SK-N-SH (cell line): Measurements from ENCODE around the gene STK40. TPM values are rescaled to one million over a fixed set of nuclear protein-coding genes. Genes with fewer than 3 reads are reported as not detected.
A peak's percentile ranks its signal among the peaks of the same experiment; 100 is the strongest.

Source experiments
- CTCF ChIA-PET: fragments of 300-600, 350-600 bp; formaldehyde crosslinking; extraction: SDS; loops from one replicate; lab custom pipeline; 2021; lab: Yijun Ruan, JAX
- POLR2A ChIA-PET: fragments of 350-600 bp; sonication (Branson Sonifier 250); formaldehyde crosslinking; extraction: SDS; loops from one replicate; lab custom pipeline; 2020; ENCODE audit warnings: antibody characterized with exemption, inconsistent platforms; lab: Yijun Ruan, JAX
- DNase-seq: peaks from one replicate; pipeline ENCODE4 v3.0.0; 2012
- H2AFZ ChIP-seq: fragments of 200-600 bp; sonication (generic); 2 replicates; pipeline ENCODE4 v1.8.1; 2016; ENCODE audit warnings: antibody characterized with exemption, mild to moderate bottlenecking, low read depth
- H3F3A ChIP-seq: fragments of 200-600 bp; sonication (generic); replicated peaks from 2 replicates; pipeline ENCODE3; 2016; ENCODE audit warnings: antibody characterized with exemption, mild to moderate bottlenecking; ENCODE audit not compliant: insufficient read depth
- H3K27ac ChIP-seq, 2 experiments: fragments of 200-500 bp in 1 of 2; fragments of 200-600 bp in 1 of 2; sonication (Bioruptor generic) in 1 of 2; sonication (generic), shearing (Covaris generic) in 1 of 2; 2 replicates each; pipeline versions ENCODE4 v1.5.1 to v1.6.1; 2014 to 2016; ENCODE audit warnings: low read depth in 2 of 2, inconsistent platforms in 1 of 2, low read length in 1 of 2, mild to moderate bottlenecking in 1 of 2, mixed read lengths in 1 of 2
- H3K27me3 ChIP-seq: fragments of 200-600 bp; sonication (generic), shearing (Covaris generic); 2 replicates; pipeline ENCODE4 v1.6.1; 2016; ENCODE audit warnings: mixed run types; ENCODE audit not compliant: insufficient read depth
- H3K36me3 ChIP-seq, 2 experiments: fragments of 200-500 bp in 1 of 2; fragments of 200-600 bp in 1 of 2; sonication (Bioruptor generic) in 1 of 2; sonication (generic) in 1 of 2; replicated peaks in 1 of 2; 2 replicates each; pipeline versions ENCODE3 to v1.5.1; 2014 to 2016; ENCODE audit warnings: low read length in 1 of 2, mild to moderate bottlenecking in 1 of 2; ENCODE audit not compliant: insufficient read depth in 2 of 2, control insufficient read depth in 1 of 2
- H3K4me1 ChIP-seq, 2 experiments: fragments of 200-500 bp in 1 of 2; fragments of 200-600 bp in 1 of 2; sonication (Bioruptor generic) in 1 of 2; sonication (generic), shearing (Covaris generic) in 1 of 2; 2 replicates each; pipeline versions ENCODE4 v1.5.1 to v1.6.1; 2014 to 2016; ENCODE audit warnings: low read depth in 1 of 2, low read length in 1 of 2, mixed run types in 1 of 2; ENCODE audit not compliant: insufficient read depth in 2 of 2, control insufficient read depth in 1 of 2
- H3K4me2 ChIP-seq: fragments of 200-600 bp; sonication (generic), shearing (Covaris generic); 2 replicates; pipeline ENCODE4 v1.6.1; 2017; ENCODE audit warnings: mixed run types
- H3K4me3 ChIP-seq, 2 experiments: fragments of 200-500 bp in 1 of 2; fragments of 200-600 bp in 1 of 2; sonication (Bioruptor generic) in 1 of 2; sonication (generic), shearing (Covaris generic) in 1 of 2; 2 replicates each; pipeline versions ENCODE4 v1.5.1 to v1.8.1; 2014 to 2016; ENCODE audit warnings: low read depth in 2 of 2, inconsistent platforms in 1 of 2, low read length in 1 of 2, mild to moderate bottlenecking in 1 of 2, mixed read lengths in 1 of 2, moderate library complexity in 1 of 2
- H3K79me2 ChIP-seq: fragments of 200-600 bp; sonication (generic); 2 replicates; pipeline ENCODE4 v1.8.1; 2017; ENCODE audit warnings: mild to moderate bottlenecking; ENCODE audit not compliant: insufficient read depth
- H3K9ac ChIP-seq: fragments of 200-600 bp; sonication (generic); 2 replicates; pipeline ENCODE4 v1.6.1; 2017; ENCODE audit warnings: mixed run types
- H3K9me2 ChIP-seq: fragments of 200-600 bp; sonication (generic); 2 replicates; pipeline ENCODE4 v1.6.1; 2017; ENCODE audit warnings: mixed run types
- H3K9me3 ChIP-seq: fragments of 200-600 bp; sonication (generic); 2 replicates; pipeline ENCODE4 v1.6.1; 2017; ENCODE audit warnings: mixed run types, mild to moderate bottlenecking, moderate library complexity
- H4K20me1 ChIP-seq: fragments of 200-600 bp; sonication (generic); 2 replicates; pipeline ENCODE4 v1.6.1; 2017; ENCODE audit warnings: mild to moderate bottlenecking, mixed run types; ENCODE audit not compliant: insufficient read depth
- CHD2 ChIP-seq: fragments of 150-350 bp; IDR thresholded peaks from 2 replicates; pipeline ENCODE4 v1.6.1; 2018; ENCODE audit warnings: low read length; ENCODE audit not compliant: partially characterized antibody
- EP300 ChIP-seq, 2 experiments: IDR thresholded peaks; 2 replicates each; pipeline versions ENCODE4 v1.4.0 to v1.6.1; 2012; ENCODE audit warnings: borderline replicate concordance in 1 of 2, low read depth in 1 of 2, low read length in 1 of 2
- FOXM1 ChIP-seq: IDR thresholded peaks from 2 replicates; pipeline ENCODE4 v1.4.0; 2012; ENCODE audit warnings: low read depth, mild to moderate bottlenecking
- GATA2 ChIP-seq: sonication (generic); formaldehyde crosslinking; IDR thresholded peaks from 2 replicates; pipeline ENCODE4 v1.5.0; 2020; ENCODE audit warnings: mild to moderate bottlenecking, missing genetic modification reagents
- MAX ChIP-seq: IDR thresholded peaks from 2 replicates; pipeline ENCODE4 v1.4.0; 2012; ENCODE audit warnings: low read depth
- MEF2A ChIP-seq: IDR thresholded peaks from 2 replicates; pipeline ENCODE4 v1.4.0; 2012; ENCODE audit warnings: low read depth, borderline replicate concordance
- MXI1 ChIP-seq: IDR thresholded peaks from 2 replicates; pipeline ENCODE4 v1.6.1; 2012; ENCODE audit warnings: mild to moderate bottlenecking, low read depth, low read length, improper control_type of control experiment
- NFIC ChIP-seq: IDR thresholded peaks from 2 replicates; pipeline ENCODE4 v1.4.0; 2012; ENCODE audit warnings: borderline replicate concordance
- POLR2AphosphoS5 ChIP-seq: IDR thresholded peaks from 2 replicates; pipeline ENCODE4 v1.6.1; 2012; ENCODE audit warnings: low read depth, low read length
- RAD21 ChIP-seq: IDR thresholded peaks from 2 replicates; pipeline ENCODE4 v1.6.1; 2012; ENCODE audit warnings: mild to moderate bottlenecking, low read length
- RXRA ChIP-seq: IDR thresholded peaks from 2 replicates; pipeline ENCODE4 v1.4.0; 2012; ENCODE audit warnings: low read depth, mild to moderate bottlenecking, borderline replicate concordance
- SIN3A ChIP-seq: IDR thresholded peaks from 2 replicates; pipeline ENCODE4 v1.6.1; 2012; ENCODE audit warnings: low read depth, mild to moderate bottlenecking, low read length, moderate library complexity, borderline replicate concordance
- TCF12 ChIP-seq: IDR thresholded peaks from 2 replicates; pipeline ENCODE4 v1.4.0; 2012
- TEAD4 ChIP-seq: IDR thresholded peaks from 2 replicates; pipeline ENCODE4 v1.4.0; 2012; ENCODE audit warnings: mild to moderate bottlenecking, borderline replicate concordance; ENCODE audit not compliant: insufficient read depth
- USF1 ChIP-seq: IDR thresholded peaks from 2 replicates; pipeline ENCODE4 v1.4.0; 2012; ENCODE audit warnings: low read depth, borderline replicate concordance
- USF2 ChIP-seq: fragments of 150-350 bp; IDR thresholded peaks from 2 replicates; pipeline ENCODE4 v1.6.1; 2017; ENCODE audit warnings: antibody characterized with exemption, low read length, low read depth, borderline replicate concordance
- ZBTB33 ChIP-seq: IDR thresholded peaks from 2 replicates; pipeline ENCODE4 v1.4.0; 2012; ENCODE audit warnings: low read depth, borderline replicate concordance
- WGBS: methylation state at CpG from one replicate; pipeline ENCODE4 v1.1.6; 2017; ENCODE audit warnings: low lambda C conversion rate; 5-methylcytosine and 5-hydroxymethylcytosine counted together
- polyA plus RNA-seq, 3 experiments: library from polyadenylated mRNA; depleted of rRNA; stranded (reverse); fragments of >200 nt; gene quantifications; 2 replicates each; pipeline ENCODE4 v1.2.3, GENCODE V29; 2012

The STK40 gene
- polyA plus RNA-seq, 1 of the 3 experiments (the other 2 are of a cell fraction) = 43.3 TPM

GRCh38 chr1:36402504-36402890 is 16.8 kb upstream of the STK40 start:
- Histone ChIP-seq H3K79me2 (peaks cover under 1% of the 10 kb centered on the region; the same call in 1 of the 2 replicates), H3K9me2 (no peaks in the 10 kb centered on the region), H4K20me1 (no peaks in the 10 kb centered on the region), H3K27me3 (no peaks in the 10 kb centered on the region), H3K9ac (no peak overlapping the region), H2AFZ (0 out of 2 replicates have a peak overlapping the region, but pooled peaks have one; percentile 35), H3K27ac (no peak overlapping the region), H3K9me3 (no peaks in the 10 kb centered on the region)
- POLR2A ChIA-PET = no interaction called here
- 91% methylated on average over 4 of the region's 4 CpGs for WGBS
- no peak for TF ChIP-seq MXI1
- TF ChIP-seq GATA2 (CRISPR knock-in tag) = no peak
- TF ChIP-seq EP300 (IDR thresholded peaks at IDR 0.05; ENCODE audit: borderline replicate concordance in 1 of 2, low read depth in 1 of 2, low read length in 1 of 2) = no peak
- no peak for TF ChIP-seq NFIC
- TF ChIP-seq TEAD4 = no peak
- TF ChIP-seq POLR2AphosphoS5 = no peak
- no peak for TF ChIP-seq CHD2
- no peak for TF ChIP-seq ZBTB33
- TF ChIP-seq RXRA = no peak
- no peak for TF ChIP-seq USF2
- no peak for TF ChIP-seq RAD21
- TF ChIP-seq TCF12 = no peak
- no peak for TF ChIP-seq FOXM1
- TF ChIP-seq USF1 = no peak
- TF ChIP-seq MAX = no peak
- no peak for TF ChIP-seq MEF2A
- no peak for TF ChIP-seq SIN3A
- TF ChIP-seq, all 33 proteins: peak for 0
- no peaks in the 10 kb centered on the region for H3K36me3 ChIP-seq
- peaks cover 8% of the 10 kb centered on the region for H3F3A ChIP-seq
- CTCF ChIA-PET = interaction anchor here (1.8 kb wide), 1 partner anchor 18 kb away, joined by 5 read pairs; no protein-coding TSS in a partner anchor
- peaks cover 0 to 3% of the 10 kb centered on the region in 2 experiments; a peak in 2 of 4 replicates for H3K4me1 ChIP-seq
- H3K4me3 ChIP-seq = no peak overlapping the region
- DNase-seq = no peak
- H3K4me2 ChIP-seq = no peak overlapping the region
